HepG2 (cell line): ENCODE results near the gene EIF3L. TPM values are rescaled to one million over a fixed set of nuclear protein-coding genes. Genes with fewer than 3 reads are reported as not detected.
A peak's percentile ranks its signal among the peaks of the same experiment; 100 is the strongest.

Experiments used
- ARNT2 ChIP-seq: sonication (generic); formaldehyde crosslinking; IDR thresholded peaks from 2 replicates; pipeline ENCODE4 v1.8.0; 2022; ENCODE audit warnings: mild to moderate bottlenecking, low read depth, missing genetic modification reagents, moderate library complexity
- CENPT ChIP-seq: sonication (generic); formaldehyde crosslinking; IDR thresholded peaks from 2 replicates; pipeline ENCODE4 v1.8.0; 2022; ENCODE audit warnings: low read depth, mild to moderate bottlenecking, moderate library complexity, missing genetic modification reagents
- FLYWCH1 ChIP-seq: sonication (generic); formaldehyde crosslinking; IDR thresholded peaks from 2 replicates; pipeline ENCODE4 v1.8.1; 2023; ENCODE audit warnings: mild to moderate bottlenecking, missing genetic modification reagents
- FOSL2 ChIP-seq: sonication (generic); formaldehyde crosslinking; IDR thresholded peaks from 2 replicates; pipeline ENCODE4 v1.4.0; 2020; ENCODE audit warnings: missing genetic modification reagents
- KDM5B ChIP-seq: sonication (generic); formaldehyde crosslinking; IDR thresholded peaks from 2 replicates; pipeline ENCODE4 v1.4.0; 2020; ENCODE audit warnings: missing genetic modification reagents, mild to moderate bottlenecking, borderline replicate concordance
- KMT2A ChIP-seq: sonication (generic); formaldehyde crosslinking; IDR thresholded peaks from 2 replicates; pipeline ENCODE4 v1.4.0; 2020; ENCODE audit warnings: missing genetic modification reagents
- MAZ ChIP-seq, 2 experiments: sonication (generic) in 1 of 2; formaldehyde crosslinking in 1 of 2; IDR thresholded peaks; 2 replicates each; pipeline versions ENCODE4 v1.5.0 to v1.6.1; 2012 to 2020; ENCODE audit warnings: low read depth in 2 of 2, mild to moderate bottlenecking in 2 of 2, borderline replicate concordance in 1 of 2, improper control_type of control experiment in 1 of 2, low read length in 1 of 2, missing genetic modification reagents in 1 of 2, moderate library complexity in 1 of 2
- MEIS2 ChIP-seq: sonication (generic); formaldehyde crosslinking; IDR thresholded peaks from 2 replicates; pipeline ENCODE4 v1.9.0; 2021; ENCODE audit warnings: mild to moderate bottlenecking, missing genetic modification reagents
- MXI1 ChIP-seq: IDR thresholded peaks from 3 replicates; pipeline ENCODE4 v1.6.1; 2012; ENCODE audit warnings: low read depth, low read length, inconsistent platforms, borderline replicate concordance
- NR2F6 ChIP-seq, 2 experiments: IDR thresholded peaks; 2 replicates each; pipeline ENCODE4 v1.6.1; 2016; ENCODE audit warnings: antibody characterized with exemption in 1 of 2, mild to moderate bottlenecking in 1 of 2
- NRL ChIP-seq: sonication (generic); formaldehyde crosslinking; IDR thresholded peaks from 2 replicates; pipeline ENCODE4 v1.5.0; 2020; ENCODE audit warnings: missing genetic modification reagents, mild to moderate bottlenecking, moderate library complexity, borderline replicate concordance
- PHF20 ChIP-seq: sonication (generic); formaldehyde crosslinking; IDR thresholded peaks from 2 replicates; pipeline ENCODE4 v1.5.0; 2020; ENCODE audit warnings: mild to moderate bottlenecking, missing genetic modification reagents
- RFX1 ChIP-seq: fragments of 450-650 bp; IDR thresholded peaks from 2 replicates; pipeline ENCODE4 v1.6.1; 2017
- SALL1 ChIP-seq: sonication (generic); formaldehyde crosslinking; IDR thresholded peaks from 2 replicates; pipeline ENCODE4 v1.8.0; 2022; ENCODE audit warnings: mild to moderate bottlenecking, missing genetic modification reagents
- ZBTB20 ChIP-seq: sonication (generic); formaldehyde crosslinking; IDR thresholded peaks from 2 replicates; pipeline ENCODE4 v1.8.1; 2023; ENCODE audit warnings: missing genetic modification reagents, low read depth, mild to moderate bottlenecking, borderline replicate concordance
- ZBTB38 ChIP-seq: sonication (generic); formaldehyde crosslinking; IDR thresholded peaks from 2 replicates; pipeline ENCODE4 v1.5.1; 2020; ENCODE audit warnings: mild to moderate bottlenecking, missing genetic modification reagents
- ZNF33B ChIP-seq: sonication (generic); formaldehyde crosslinking; IDR thresholded peaks from 2 replicates; pipeline ENCODE4 v1.5.1; 2020; ENCODE audit warnings: mild to moderate bottlenecking, missing genetic modification reagents
- ZSCAN29 ChIP-seq: sonication (generic); formaldehyde crosslinking; conservative IDR thresholded peaks from 2 replicates; pipeline ENCODE4 v1.4.0; 2020; ENCODE audit warnings: mild to moderate bottlenecking, missing genetic modification reagents
- polyA plus RNA-seq, 8 experiments: library from polyadenylated mRNA; depleted of rRNA in 3 of 8; stranded (reverse) in 7 of 8; unstranded in 1 of 8; fragments of >200 nt; fragmentation: Illumina TruSeq in 4 of 8; extraction: Trizol in 4 of 8; gene quantifications; 2 replicates each; pipeline versions ENCODE4 v1.2.1 to v1.2.3, GENCODE V29; 2011 to 2016; ENCODE audit warnings: low read depth in 4 of 8, missing spikeins in 1 of 8, mixed read lengths in 1 of 8; ENCODE audit not compliant: insufficient read depth in 1 of 8
- total RNA-seq, 5 experiments: library from RNA; depleted of rRNA; stranded (reverse); fragments of >200 nt; fragmentation: Illumina TruSeq; extraction: Trizol; gene quantifications; 2 replicates each; pipeline ENCODE4 v1.2.3, GENCODE V29; 2016; ENCODE audit warnings: low read depth in 1 of 5
- TF ChIP-seq, protein P1 (sequence below): sonication (generic); formaldehyde crosslinking; IDR thresholded peaks from 2 replicates; pipeline ENCODE4 v1.4.0; 2020; ENCODE audit warnings: missing genetic modification reagents, borderline replicate concordance
- TF ChIP-seq, protein P2 (sequence below): IDR thresholded peaks from 2 replicates; pipeline ENCODE4 v1.6.1; 2012; ENCODE audit warnings: inconsistent platforms
- TF ChIP-seq, protein P3 (sequence below): sonication (generic); formaldehyde crosslinking; IDR thresholded peaks from 2 replicates; pipeline ENCODE4 v1.4.0; 2020; ENCODE audit warnings: missing genetic modification reagents
- TF ChIP-seq, protein P4 (sequence below), 2 experiments: fragments of 450-650 bp in 1 of 2; sonication (generic) in 1 of 2; formaldehyde crosslinking; IDR thresholded peaks; 2 replicates each; pipeline versions ENCODE4 v1.5.0 to v1.8.0; 2020 to 2022; ENCODE audit warnings: mild to moderate bottlenecking in 1 of 2, missing genetic modification reagents in 1 of 2
- TF ChIP-seq, protein P5 (sequence below): sonication (generic); formaldehyde crosslinking; IDR thresholded peaks from 2 replicates; pipeline ENCODE4 v1.4.0; 2020; ENCODE audit warnings: missing genetic modification reagents

The EIF3L gene
- total and polyA plus RNA-seq, 2 of the 13 experiments (the other 11 are each of a cell fraction or from before 2014, with no cell fraction given), result 514 to 793 TPM

DNA sequence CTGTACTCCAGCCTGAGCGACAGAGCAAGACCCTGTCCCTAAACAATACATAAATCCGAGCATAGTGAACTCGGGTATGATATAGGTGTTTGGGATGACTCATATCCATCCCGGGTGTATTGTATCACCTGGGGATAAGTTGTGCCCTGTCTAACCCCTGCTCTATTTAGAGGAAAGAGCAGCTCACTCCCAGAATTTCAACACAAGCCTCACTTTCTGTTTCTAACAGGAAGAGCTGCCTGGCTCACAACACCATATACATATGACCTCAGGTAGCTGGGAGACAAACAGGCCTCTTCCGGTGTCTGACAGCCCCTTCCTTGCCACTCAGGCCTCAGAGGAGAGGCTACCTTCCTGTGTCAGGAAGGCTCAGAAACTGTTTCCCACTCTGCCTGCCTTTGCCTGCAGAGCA is 47.0 kb downstream of the EIF3L start (continued):
- no peak for TF ChIP-seq MAZ (IDR thresholded peaks at IDR 0.05; ENCODE audit: borderline replicate concordance, low read depth, low read length)
- TF ChIP-seq MAZ (CRISPR knock-in tag; IDR thresholded peaks at IDR 0.05; ENCODE audit: low read depth), result peak; percentile 49; the same call in 1 of the 2 replicates
- TF ChIP-seq, protein P1, sequence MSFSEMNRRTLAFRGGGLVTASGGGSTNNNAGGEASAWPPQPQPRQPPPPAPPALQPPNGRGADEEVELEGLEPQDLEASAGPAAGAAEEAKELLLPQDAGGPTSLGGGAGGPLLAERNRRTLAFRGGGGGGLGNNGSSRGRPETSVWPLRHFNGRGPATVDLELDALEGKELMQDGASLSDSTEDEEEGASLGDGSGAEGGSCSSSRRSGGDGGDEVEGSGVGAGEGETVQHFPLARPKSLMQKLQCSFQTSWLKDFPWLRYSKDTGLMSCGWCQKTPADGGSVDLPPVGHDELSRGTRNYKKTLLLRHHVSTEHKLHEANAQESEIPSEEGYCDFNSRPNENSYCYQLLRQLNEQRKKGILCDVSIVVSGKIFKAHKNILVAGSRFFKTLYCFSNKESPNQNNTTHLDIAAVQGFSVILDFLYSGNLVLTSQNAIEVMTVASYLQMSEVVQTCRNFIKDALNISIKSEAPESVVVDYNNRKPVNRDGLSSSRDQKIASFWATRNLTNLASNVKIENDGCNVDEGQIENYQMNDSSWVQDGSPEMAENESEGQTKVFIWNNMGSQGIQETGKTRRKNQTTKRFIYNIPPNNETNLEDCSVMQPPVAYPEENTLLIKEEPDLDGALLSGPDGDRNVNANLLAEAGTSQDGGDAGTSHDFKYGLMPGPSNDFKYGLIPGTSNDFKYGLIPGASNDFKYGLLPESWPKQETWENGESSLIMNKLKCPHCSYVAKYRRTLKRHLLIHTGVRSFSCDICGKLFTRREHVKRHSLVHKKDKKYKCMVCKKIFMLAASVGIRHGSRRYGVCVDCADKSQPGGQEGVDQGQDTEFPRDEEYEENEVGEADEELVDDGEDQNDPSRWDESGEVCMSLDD (CRISPR knock-in tag), result no peak
- TF ChIP-seq ZSCAN29 (CRISPR knock-in tag), result 0 out of 2 replicates have a peak, but pooled peaks have one; percentile 62
- TF ChIP-seq RFX1, result no peak
- TF ChIP-seq ARNT2 (CRISPR knock-in tag), result 0 out of 2 replicates have a peak, but pooled peaks have one; percentile 38
- TF ChIP-seq MEIS2 (CRISPR knock-in tag), result peak; percentile 19; the same call in 1 of the 2 replicates
- TF ChIP-seq PHF20 (CRISPR knock-in tag), result peak; percentile 32; the same call in 1 of the 2 replicates
- TF ChIP-seq ZNF33B (CRISPR knock-in tag), result no peak
- TF ChIP-seq NRL (CRISPR knock-in tag), result no peak
- TF ChIP-seq MXI1, result peak; percentile 47; the same call in 1 of the 3 replicates
- TF ChIP-seq, protein P2, sequence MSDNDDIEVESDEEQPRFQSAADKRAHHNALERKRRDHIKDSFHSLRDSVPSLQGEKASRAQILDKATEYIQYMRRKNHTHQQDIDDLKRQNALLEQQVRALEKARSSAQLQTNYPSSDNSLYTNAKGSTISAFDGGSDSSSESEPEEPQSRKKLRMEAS, result 0 out of 2 replicates have a peak, but pooled peaks have one; percentile 34
- TF ChIP-seq, protein P3, sequence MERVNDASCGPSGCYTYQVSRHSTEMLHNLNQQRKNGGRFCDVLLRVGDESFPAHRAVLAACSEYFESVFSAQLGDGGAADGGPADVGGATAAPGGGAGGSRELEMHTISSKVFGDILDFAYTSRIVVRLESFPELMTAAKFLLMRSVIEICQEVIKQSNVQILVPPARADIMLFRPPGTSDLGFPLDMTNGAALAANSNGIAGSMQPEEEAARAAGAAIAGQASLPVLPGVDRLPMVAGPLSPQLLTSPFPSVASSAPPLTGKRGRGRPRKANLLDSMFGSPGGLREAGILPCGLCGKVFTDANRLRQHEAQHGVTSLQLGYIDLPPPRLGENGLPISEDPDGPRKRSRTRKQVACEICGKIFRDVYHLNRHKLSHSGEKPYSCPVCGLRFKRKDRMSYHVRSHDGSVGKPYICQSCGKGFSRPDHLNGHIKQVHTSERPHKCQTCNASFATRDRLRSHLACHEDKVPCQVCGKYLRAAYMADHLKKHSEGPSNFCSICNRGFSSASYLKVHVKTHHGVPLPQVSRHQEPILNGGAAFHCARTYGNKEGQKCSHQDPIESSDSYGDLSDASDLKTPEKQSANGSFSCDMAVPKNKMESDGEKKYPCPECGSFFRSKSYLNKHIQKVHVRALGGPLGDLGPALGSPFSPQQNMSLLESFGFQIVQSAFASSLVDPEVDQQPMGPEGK (CRISPR knock-in tag), result peak; percentile 29; the same call in 1 of the 2 replicates
- no peak for TF ChIP-seq CENPT (CRISPR knock-in tag)
- no peak for TF ChIP-seq NR2F6 (IDR thresholded peaks at IDR 0.05)
- peak; percentile 60; the same call in 1 of the 2 replicates for TF ChIP-seq NR2F6 (CRISPR knock-in tag; IDR thresholded peaks at IDR 0.05)
- TF ChIP-seq ZBTB20 (CRISPR knock-in tag), result peak; percentile 89; the same call in 1 of the 2 replicates
- peak; percentile 79 for TF ChIP-seq FOSL2
- TF ChIP-seq FLYWCH1 (CRISPR knock-in tag), result no peak
- TF ChIP-seq, protein P4, sequence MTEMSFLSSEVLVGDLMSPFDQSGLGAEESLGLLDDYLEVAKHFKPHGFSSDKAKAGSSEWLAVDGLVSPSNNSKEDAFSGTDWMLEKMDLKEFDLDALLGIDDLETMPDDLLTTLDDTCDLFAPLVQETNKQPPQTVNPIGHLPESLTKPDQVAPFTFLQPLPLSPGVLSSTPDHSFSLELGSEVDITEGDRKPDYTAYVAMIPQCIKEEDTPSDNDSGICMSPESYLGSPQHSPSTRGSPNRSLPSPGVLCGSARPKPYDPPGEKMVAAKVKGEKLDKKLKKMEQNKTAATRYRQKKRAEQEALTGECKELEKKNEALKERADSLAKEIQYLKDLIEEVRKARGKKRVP (CRISPR knock-in tag; IDR thresholded peaks at IDR 0.05), result 0 out of 4 replicates have a peak, but pooled peaks of 1 of the 2 experiments have one; percentile 14
- no peak for TF ChIP-seq ZBTB38 (CRISPR knock-in tag)
- no peak for TF ChIP-seq KDM5B (CRISPR knock-in tag)
- peak; percentile 19; the same call in 1 of the 2 replicates for TF ChIP-seq KMT2A
- TF ChIP-seq, protein P5, sequence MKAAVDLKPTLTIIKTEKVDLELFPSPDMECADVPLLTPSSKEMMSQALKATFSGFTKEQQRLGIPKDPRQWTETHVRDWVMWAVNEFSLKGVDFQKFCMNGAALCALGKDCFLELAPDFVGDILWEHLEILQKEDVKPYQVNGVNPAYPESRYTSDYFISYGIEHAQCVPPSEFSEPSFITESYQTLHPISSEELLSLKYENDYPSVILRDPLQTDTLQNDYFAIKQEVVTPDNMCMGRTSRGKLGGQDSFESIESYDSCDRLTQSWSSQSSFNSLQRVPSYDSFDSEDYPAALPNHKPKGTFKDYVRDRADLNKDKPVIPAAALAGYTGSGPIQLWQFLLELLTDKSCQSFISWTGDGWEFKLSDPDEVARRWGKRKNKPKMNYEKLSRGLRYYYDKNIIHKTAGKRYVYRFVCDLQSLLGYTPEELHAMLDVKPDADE, result no peak
- no peak; the same call in none of the 2 replicates for TF ChIP-seq SALL1 (CRISPR knock-in tag)
